Measurements from ENCODE around the gene CIAPIN1.

- TF ChIP-seq POLR2A (IDR thresholded peaks at IDR 0.05; ENCODE audit: low read length) (no peak), GATA1 (IDR thresholded peaks at IDR 0.05; ENCODE audit: low read depth, low read length) (no peak)
These were observed 25.5 kb upstream of the CIAPIN1 start for GRCh38 chr16:57472665-57473060.
